Measurements from ENCODE around the gene PIGL.
A peak's percentile ranks its signal among the peaks of the same experiment; 100 is the strongest.
"Not testable (repeated sequence)": the region's sequence is repeated elsewhere in the genome, so short reads cannot be mapped to it uniquely, and the experiment has no call there.

The PIGL gene

DNA sequence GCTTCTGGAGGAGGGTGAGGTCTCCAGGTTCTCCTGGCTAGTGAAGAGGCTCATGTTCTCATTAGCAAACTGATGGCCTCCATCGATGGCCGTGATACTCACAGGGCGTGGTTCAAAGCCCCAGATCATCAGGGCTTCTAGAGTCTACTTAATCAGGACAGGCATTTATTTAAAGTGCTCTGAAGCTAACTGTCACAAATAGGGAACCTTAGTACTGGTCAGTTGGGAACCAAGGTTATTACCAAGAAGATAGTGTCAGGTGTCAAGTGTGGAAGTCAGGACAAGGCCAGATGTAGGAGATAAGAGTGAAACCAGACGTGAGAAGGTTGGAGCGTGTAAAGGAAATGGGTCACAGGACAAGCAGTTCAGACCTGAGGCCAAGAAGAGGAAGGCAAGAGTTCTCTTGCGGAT, 56.9 kb downstream of the PIGL start:
- no peak for DNase-seq (ENCODE audit: low read depth)

DNA sequence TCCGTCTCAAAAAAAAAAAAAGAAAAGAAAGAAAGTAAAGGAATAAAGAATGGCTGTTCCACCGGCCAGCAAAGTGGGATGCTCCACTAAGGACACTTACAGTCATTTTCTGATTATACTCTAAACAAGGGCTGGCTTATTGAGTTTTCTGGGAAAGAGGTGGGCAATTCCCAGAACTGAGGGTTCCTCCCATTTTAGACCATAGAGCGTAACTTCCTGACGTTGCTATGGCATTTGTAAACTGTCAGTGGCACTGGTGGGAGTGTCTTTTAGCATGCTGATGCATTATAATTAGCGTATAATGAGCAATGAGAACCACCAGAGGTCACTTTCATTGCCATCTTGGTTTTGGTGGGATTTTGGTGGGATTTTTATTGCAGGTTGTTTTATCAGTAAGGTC, 58.0 kb downstream of the PIGL start:
- no peak for DNase-seq (ENCODE audit: low read depth)

DNA sequence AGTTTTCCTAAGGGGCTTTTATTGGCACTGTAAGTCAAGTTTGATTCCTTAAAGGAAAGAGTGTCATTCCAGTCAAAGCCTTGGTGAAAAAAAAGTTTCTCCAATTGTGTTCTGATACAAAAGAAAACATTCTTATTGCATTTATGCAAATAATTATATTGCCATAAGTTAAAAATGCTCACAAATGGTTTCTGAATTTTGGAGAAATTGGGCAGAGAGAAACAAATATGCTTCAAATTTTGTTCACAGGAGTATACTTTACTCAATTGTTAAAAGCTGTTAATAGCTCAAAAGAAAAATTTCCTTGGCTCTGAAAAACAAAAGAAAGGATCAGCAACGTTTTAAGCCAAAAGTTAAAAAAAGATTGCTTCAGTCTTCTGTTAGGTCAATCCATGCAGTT, 60.2 kb downstream of the PIGL start:
- no peak for DNase-seq (ENCODE audit: low read depth)

DNA sequence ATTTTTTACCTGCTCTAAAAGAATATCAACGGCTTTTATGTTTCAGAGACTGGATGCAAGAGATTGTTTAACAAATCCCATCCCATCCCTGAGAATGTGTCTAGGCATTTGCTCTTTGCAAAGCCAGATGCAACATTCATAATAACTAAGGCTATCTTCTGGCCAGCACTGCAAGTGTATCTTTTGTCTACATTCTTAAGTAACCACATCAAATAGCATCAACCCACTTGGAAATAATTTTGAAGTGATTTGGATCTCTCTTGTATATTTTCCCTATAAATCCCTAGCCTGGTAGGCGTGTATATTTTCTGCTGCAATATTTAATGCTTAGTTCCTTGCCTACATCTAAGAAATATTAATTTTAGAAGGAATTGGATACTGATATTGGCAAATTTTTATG, 64.3 kb downstream of the PIGL start:
- peak; percentile 90 for DNase-seq (ENCODE audit: low read depth)

DNA sequence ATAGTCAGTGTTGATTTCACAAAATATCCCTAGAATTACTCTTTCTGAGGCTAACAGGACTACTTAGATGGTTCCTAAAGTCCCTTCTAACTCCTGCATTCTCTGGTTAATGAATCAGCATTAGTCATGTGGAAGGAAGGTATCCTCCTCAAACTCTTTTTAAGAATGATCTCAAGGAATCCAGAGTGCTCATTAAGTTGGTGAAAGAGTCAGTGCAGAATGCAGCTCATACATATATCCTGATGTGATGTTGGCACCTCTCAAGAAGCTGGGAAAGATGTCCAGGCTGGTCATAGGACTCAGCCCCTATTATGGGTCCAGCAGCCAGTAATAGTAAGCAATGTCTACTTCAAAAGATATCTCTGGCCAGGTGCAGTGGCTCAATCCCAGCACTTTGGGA, 65.5 kb downstream of the PIGL start:
- DNase-seq (ENCODE audit: low read depth), result peak; percentile 86

DNA sequence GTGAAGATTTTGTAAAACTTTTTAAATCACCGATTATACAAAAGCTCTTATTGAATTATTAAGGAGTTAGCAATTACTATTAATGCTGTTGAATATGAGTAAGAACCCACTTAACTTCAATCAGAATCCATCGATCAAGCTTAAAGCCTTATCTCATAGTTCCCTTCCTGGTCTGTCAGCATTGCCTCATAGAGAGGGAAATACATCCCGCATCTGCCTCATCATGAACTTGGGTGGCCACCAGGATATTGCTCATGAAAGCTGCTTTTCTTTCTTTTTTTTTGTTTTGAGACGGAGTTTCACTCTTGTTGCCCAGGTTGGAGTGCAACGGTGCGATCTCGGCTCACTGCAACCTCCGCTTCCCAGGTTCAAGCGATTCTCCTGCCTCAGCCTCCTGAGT, 66.7 kb downstream of the PIGL start:
- peak; percentile 81 for DNase-seq (ENCODE audit: low read depth)

DNA sequence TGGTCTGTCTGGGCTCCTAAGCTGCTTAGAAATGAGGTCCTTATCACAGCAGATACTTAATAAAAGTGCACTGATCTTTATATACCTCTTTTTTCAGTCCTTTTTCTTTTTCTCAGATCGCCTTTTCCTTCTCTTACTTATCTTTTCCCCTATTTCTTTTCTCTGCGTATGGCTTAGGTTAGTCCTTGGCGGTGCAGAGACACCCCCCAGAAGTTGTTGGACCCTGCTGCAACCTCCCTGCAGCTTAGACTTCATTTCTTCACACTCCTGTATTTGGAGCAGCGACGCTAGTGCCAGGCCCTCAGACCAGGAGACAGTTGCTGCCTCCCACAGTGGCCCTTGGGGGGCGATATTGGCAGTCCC, 68.6 kb downstream of the PIGL start:
- no peak for DNase-seq (ENCODE audit: low read depth)

DNA sequence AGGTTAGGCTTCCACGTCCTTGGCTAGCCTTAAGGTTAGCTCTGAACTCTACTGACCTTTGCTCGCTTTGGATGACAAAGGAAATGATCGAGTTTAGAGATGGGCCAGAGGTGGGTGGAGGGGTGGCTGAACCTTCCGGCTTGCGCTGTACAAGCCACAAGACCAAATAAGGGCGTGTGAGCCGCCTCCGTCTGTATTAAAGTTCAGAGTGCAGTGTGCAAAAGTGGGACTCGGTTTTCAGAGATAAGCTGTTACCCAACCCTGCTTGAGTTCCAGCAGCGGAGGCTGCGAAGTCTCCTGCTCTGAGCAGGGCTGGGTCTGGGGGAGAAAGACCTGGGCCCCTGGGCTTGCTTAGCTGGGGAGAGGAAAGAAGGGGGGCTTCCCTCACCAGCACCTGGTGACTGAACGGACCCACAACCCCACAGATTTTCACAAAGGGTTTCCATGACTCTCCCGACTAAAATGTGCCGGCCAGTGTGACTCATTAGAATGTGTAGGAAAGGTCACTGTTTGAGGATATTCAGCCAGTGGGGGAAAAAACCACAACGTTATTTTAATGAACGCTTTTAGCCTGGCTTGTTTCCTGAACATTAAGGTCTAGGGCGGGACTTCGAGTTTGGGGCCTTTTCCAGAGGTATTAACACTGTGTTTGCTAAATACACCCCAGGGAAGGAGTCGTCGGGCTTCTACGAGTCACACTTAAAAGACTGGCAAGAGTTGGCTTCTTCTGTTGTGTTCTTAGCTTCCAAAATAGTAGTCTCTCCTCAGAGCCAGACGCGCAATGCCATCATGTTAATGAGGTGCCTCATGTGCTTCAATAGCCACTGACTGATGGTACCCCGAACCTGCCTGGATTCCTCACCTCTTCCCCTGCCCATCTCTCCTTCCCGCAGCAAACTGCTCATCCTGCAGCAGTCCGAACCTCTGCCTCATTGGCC, 69.3 kb downstream of the PIGL start:
- peak; percentile 97 for DNase-seq (ENCODE audit: low read depth)

DNA sequence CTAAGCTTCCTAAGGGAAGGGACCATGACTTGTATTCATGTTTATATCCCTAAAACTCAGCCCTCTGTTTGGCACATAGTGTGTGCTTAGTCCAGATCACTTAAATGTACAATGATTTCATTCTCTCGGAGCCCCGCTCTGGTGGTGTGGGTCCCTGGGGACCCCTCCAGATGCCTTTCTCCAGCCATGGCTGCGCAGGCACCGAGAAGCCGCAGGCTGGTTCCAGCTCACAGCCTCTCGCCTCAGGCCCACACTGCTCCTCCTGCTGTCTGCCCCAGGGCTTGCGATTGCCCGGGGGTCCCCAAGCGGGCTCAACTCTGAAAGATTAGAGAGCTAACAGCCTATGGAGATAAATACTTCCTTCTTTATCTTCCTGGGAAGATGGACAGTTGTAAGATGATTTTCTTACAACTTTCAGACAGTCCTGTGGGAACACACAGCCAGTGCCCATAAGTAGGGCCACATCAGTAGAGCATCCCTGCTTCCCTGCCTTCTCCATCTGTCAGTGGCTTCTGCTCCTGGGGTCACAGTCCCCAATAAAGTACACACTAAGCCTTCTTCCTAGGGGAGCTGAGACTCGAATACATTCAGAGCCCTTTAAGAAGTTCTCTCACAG, 70.0 kb downstream of the PIGL start:
- DNase-seq (ENCODE audit: low read depth), result no peak

DNA sequence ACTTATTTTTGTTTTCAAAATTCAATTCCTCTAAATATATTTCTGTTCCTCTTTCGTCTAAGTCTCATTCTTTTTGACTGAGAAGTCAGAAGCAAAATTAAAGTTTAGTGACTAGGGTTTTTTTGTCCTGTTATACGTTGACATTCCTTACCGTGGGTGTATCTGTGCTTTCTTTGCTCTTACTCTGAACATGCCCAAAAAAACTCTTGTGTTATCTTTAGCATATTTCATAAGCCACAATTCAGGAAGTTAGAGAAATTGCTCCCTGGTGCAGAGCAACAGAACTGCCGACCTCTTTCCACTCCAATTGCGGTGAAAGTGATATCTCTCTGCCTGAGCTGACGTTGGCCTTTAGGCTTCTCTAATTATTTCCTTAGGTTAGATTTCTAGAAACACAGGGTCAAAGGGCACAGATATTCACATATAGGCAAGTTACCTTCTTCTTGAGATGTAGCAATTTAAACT, 70.6 kb downstream of the PIGL start:
- DNase-seq (ENCODE audit: low read depth), result peak; percentile 87

DNA sequence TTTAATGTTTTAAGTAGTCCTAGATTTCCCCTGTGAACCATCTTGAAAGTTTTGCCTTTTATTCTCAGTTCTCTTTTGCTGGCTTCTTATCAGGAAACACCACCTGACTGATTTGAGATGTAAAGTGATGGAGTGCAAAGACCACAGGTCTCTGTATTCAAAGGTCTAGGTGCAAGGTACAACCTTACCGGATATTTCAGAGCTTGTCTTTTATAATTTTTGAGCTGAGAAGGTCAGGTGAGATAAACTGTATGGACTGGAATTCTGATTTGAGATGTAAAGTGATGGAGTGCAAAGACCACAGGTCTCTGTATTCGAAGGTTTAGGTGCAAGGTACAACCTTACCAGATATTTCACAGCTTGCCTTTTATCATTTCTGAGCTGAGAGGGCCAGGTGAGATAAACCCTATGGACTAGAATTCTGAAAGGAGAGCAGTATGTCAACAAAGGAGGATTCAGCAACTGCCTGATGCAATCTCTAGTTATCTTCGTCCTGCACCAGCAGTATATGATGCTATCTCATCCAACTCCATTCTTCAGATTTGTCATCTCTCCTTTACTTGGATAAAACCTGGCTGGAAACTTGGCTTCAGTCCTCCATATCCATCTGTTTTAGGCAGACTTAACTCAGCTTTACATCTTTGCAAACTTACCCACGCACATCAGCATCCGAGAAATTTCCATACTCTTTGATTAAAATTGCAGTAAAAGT, 72.0 kb downstream of the PIGL start:
- no peak for DNase-seq (ENCODE audit: low read depth)

DNA sequence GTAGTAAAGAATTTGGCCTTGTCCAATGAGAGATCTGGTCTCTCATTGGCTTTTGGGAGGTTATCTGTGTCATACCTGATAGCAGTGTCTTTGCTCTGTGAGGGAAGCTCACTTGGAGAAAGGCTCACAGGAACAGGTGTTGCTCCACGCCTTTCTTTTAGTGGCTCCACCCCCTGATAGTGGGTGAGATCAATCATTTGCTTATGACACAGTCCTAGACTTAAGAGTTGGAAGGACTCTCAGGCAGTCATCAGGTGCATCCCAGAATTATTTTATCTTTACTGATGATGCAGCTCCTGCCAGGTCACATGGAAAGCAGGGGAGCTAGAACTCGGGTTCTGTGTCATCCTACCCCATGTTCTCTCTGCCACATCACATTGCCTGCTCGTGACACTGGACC, 76.9 kb downstream of the PIGL start:
- DNase-seq (ENCODE audit: low read depth), result no peak

DNA sequence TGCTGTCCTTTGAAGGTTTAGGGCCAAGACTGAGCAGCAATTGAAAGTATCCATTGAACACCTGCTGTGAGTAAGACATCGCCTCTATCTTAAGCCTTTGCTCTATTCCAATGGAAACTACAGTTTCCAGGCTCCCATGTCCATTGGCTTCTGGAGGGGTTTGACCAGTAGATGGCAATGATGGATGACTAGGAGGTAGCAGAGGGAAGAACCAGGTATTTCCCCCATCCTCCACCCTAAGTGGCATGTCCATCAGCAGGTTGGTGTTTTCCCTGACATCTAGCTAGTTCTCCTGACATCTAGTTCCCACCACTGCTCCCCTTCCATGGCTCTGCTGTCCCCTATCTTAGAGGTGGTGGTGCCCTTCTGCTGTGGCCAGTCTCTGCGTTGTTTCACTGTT, 77.5 kb downstream of the PIGL start:
- DNase-seq (ENCODE audit: low read depth), result no peak

DNA sequence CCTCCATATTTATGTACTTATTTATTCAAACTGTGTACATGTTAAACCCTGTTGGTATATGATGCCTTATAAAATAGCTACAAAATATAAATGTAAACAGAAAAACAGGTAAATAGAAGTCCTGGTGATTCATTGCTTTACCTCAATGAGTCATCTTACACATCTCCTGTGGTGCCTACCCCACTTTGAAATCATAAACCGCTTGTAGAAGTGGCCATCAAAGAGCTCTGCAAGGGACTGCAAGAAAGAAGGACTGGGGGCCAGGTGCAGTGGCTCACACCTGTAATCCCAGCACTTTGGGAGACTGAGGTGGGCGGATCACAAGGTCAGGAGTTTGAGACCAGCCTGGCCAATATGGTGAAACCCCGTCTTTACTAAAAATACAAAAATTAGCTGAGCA, 79.1 kb downstream of the PIGL start:
- not testable (repeated sequence) for DNase-seq (ENCODE audit: low read depth)

DNA sequence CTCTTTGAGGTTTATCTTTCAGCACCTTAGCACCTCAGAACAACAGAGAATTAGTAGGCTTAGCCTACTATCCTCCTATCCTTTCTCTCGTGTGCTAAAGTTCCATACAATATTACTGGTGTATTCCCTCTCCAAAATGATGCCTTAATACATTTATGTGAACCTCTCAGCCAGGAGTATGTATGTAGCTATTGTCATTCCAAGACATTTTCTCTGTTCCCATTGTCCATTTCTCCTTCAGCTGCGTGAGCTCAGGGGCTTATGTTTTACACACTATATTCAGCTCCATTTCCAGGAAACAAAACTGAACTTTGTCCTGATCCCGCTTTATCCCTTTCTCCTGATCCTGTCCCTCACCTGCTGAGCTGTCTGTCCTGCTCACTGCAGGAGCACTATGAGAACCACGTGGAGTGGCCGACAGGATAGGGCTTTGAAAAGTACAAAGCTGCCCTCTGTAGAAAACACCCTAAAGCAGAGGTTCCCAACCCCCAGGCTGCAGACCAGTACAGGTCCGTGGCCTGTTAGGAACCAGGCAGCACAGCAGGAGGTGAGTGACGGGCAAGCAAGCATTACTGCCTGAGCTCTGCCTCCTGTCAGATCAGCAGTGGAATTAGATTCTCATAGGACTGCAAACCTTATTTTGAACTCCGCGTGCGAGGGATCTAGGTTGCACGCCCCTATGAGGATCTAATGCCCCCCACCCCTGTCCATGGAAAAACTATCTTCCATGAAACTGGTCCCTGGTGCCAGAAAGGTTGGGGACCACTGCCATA, 80.5 kb downstream of the PIGL start:
- DNase-seq (ENCODE audit: low read depth), result no peak

DNA sequence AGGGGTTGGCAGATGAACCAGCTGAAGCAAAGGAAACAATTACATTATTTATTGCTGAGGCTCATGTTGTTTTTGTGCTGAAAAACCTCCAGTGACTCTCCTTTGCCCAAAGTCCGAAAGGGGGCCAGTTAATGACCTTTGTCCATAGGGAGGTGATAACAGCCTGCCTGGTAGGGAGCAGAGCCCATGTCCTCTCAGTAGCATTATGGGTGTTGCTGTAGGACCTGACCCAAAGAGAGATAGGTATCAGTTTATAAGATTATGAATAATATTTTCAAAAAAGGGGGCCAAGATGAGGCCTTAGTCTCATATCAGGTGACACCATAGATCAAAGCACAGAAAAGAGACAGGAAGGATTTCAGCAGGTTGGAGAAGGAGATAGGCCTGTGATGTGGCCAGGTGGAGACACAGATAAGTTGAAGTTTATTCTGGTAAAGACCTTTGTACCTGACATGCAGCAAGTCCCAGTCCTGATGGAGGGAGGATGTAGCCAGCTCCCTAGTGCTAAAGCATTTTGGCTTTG, 81.2 kb downstream of the PIGL start:
- no peak for DNase-seq (ENCODE audit: low read depth)

DNA sequence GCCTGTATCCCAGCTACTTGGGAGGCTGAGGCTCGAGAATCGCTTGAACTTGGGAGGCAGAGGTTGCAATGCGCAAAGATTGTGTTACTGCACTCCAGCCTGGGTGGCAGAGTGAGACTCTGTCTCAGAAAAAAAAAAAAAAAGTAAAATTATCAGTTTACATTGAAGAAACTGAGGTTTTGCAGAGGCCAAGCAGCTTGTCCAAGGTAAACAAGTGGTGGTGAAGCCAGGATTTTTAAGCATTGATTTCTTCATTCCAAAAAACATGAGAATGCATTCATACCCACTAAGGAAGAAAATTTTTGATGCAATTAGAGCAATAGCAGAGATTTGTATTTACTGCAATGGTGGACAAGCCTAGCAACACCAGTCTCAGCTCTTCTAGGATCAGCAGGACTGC, 83.5 kb downstream of the PIGL start:
- no peak for DNase-seq (ENCODE audit: low read depth)

DNA sequence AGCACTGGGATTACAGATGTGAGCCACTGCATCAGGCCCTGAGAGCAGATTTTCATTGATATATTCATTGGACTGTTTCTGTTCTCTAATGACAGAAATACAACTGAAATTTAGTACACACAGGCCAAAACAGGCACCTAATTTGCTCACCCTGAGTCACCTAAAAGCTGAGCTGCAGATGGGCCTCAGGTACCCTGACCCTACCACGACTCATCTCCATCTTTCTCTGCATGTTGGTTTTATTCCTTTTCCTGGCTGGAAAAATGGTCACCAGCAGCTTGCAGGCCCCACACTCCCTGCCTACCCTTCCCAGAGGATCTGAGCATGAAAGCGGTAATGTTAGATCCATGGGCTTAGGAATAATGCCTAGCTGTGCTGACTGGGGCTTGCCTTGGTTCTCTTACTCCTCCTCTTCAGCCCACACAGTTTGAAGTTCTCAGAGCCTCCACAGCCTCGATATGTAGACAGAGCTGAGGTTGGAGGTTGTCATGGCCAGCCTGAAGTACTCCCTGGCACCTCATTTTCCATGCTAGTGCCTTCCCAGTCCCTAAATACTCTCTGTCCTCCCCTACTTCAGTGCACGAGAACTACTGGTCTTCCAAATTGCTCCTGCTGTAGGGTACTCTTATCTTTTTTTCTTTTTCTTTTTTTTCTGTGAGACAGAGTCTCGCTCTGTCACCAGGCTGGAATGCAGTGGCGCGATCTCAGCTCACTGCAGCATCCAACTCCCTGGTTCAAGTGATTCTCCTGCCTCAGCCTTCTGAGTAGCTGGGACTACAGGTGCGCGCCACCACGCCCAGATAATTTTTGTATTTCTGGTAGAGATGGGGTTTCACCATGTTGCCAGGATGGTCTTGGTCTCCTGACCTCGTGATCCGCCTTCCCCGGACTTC, 85.2 kb downstream of the PIGL start:
- no peak for DNase-seq (ENCODE audit: low read depth)

DNA sequence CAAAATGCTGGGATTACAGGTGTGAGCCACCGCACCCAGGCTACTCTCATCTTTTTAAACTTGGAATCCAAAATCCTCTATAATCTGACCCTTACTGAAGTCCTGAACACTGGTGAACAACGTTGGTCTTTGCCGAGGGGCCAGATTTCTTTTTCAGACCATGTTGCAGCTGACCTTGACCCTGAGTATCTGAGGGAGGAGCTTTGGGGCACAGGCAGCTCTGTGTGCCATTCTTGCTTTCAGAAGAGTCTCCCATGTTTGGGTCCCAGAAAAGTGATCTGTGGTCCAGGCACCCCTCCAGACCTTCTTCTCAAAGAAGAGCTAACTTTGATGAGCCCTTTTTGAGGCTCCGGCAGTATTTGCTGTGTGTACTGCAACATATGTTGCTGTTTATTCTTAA, 85.8 kb downstream of the PIGL start:
- DNase-seq (ENCODE audit: low read depth), result no peak

DNA sequence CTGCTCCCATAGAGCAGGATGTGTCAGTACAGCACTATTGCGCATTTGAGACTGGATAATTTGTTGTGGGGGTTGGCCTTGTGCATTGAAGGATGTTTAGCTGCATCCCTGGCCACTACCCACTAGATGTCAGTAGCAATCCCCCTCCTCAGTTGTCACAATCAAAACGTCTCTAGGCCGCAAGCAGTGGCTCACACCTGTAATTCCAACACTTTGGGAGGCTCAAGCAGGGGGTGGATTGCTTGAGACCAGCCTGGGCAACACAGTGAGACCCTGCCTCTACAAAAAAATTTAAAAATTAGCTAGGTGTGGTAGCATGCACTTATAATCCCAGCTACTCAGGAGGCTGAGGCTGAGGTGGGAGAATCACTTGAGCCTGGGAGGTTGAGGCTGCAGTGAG, 87.8 kb downstream of the PIGL start:
- peak; percentile 45 for DNase-seq (ENCODE audit: low read depth)

DNA sequence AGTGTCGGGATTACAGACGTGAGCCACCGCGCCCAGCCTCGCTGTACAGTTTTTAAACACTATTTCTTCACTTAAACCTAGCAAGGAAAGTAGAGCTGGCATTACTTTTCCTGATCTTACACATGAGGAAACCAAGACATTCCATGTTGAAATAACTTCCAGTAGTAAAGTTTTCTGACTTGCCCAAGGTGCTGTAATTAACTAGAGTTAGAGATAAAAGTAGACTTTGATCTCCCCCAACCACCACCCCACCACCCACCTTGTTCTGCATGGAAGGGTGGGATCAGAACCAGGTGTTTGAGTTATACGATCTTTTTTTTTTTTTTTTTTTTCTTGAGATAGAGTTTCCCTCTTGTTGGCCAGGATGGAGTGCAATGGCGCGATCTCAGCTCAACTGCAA, 89.2 kb downstream of the PIGL start:
- no peak for DNase-seq (ENCODE audit: low read depth)
